Cardiac muscle cell (in vitro differentiated cells and primary cell): ENCODE measurements around the gene FGFR2. TPM values are rescaled to one million over a fixed set of nuclear protein-coding genes. Genes with fewer than 3 reads are reported as not detected.

ENCODE experiments used
- DNase-seq, 2 donors: peaks; one replicate each; pipeline versions ENCODE4 v3.0.0 to v3.0.0-alpha.2; 2010 to 2017; ENCODE audit warnings: low read depth in 1 of 2, low spot score in 1 of 2
- H3K27ac ChIP-seq: fragments of 200-600 bp; sonication (generic); 2 replicates; pipeline ENCODE4 v1.5.1; 2016
- H3K27me3 ChIP-seq: fragments of 200-600 bp; sonication (generic); 2 replicates; pipeline ENCODE4 v1.6.0; 2016; ENCODE audit warnings: control low read depth
- H3K36me3 ChIP-seq: fragments of 200-600 bp; sonication (generic); 2 replicates; pipeline ENCODE4 v1.5.1; 2016; ENCODE audit warnings: control low read depth
- H3K4me1 ChIP-seq: fragments of 200-600 bp; sonication (generic); 2 replicates; pipeline ENCODE4 v1.8.1; 2017; ENCODE audit warnings: low read depth, mild to moderate bottlenecking, mixed run types
- H3K4me3 ChIP-seq: fragments of 200-600 bp; sonication (generic); 2 replicates; pipeline ENCODE4 v1.5.1; 2016; ENCODE audit warnings: mild to moderate bottlenecking
- H3K9me3 ChIP-seq: fragments of 200-600 bp; sonication (generic); 2 replicates; pipeline ENCODE4 v1.5.1; 2017; ENCODE audit warnings: low read depth, mild to moderate bottlenecking, control low read depth
- CTCF ChIP-seq: IDR thresholded peaks from 2 replicates; pipeline ENCODE4 v1.5.1; 2012; ENCODE audit warnings: low read depth, mild to moderate bottlenecking, low read length
- polyA plus RNA-seq: library from polyadenylated mRNA; unstranded; fragments of >200 nt; fragmentation: Nextera tagmentation; extraction: Ambion mirVana; gene quantifications from 2 replicates; pipeline ENCODE4 v1.2.1, GENCODE V29; 2016
- total RNA-seq: library from RNA; depleted of rRNA; stranded (reverse); fragments of >200 nt; gene quantifications from 2 replicates; pipeline ENCODE4 v1.2.3, GENCODE V29; 2016

Gene FGFR2
- total and polyA plus RNA-seq, 2 experiments from 2014 or later: 47.5 to 50.6 TPM

- peak overlapping the region; percentile 79 for H3K27ac ChIP-seq
- H3K4me3 ChIP-seq: peak overlapping the region; percentile 50
- H3K4me1 ChIP-seq: peaks cover 42% of the 10 kb centered on the region
- H3K27me3 ChIP-seq: no peaks in the 10 kb centered on the region
- H3K9me3 ChIP-seq: no peaks in the 10 kb centered on the region
- H3K36me3 ChIP-seq: no peaks in the 10 kb centered on the region
- peak in 1 of 2 donors; percentile 55 for DNase-seq
- no peak for TF ChIP-seq CTCF
These were observed 2.2 kb downstream of the FGFR2 start for GRCh38 chr10:121595806-121596688.

GRCh38 chr10:121595351-121595805 lies 2.9 kb downstream of the FGFR2 start:
- no peaks in the 10 kb centered on the region for H3K36me3 ChIP-seq
- H3K27ac ChIP-seq: peak overlapping the region; percentile 79
- H3K9me3 ChIP-seq: no peaks in the 10 kb centered on the region
- no peak for TF ChIP-seq CTCF
- peak in 1 of 2 donors; percentile 22 for DNase-seq
- no peaks in the 10 kb centered on the region for H3K27me3 ChIP-seq
- H3K4me1 ChIP-seq: peaks cover 46% of the 10 kb centered on the region
- peak overlapping the region; percentile 50 for H3K4me3 ChIP-seq

- DNase-seq: peak in 1 of 2 donors; percentile 47
- no peaks in the 10 kb centered on the region for H3K9me3 ChIP-seq
- H3K27ac ChIP-seq: peak overlapping the region; percentile 79
- no peak for TF ChIP-seq CTCF
- peaks cover 44% of the 10 kb centered on the region for H3K4me1 ChIP-seq
- H3K36me3 ChIP-seq: no peaks in the 10 kb centered on the region
- no peaks in the 10 kb centered on the region for H3K27me3 ChIP-seq
- H3K4me3 ChIP-seq: peak overlapping the region; percentile 50
These were observed 3.5 kb downstream of the FGFR2 start for GRCh38 chr10:121594623-121595350.

- peak in 1 of 2 donors; percentile 61 for DNase-seq
- H3K36me3 ChIP-seq: no peaks in the 10 kb centered on the region
- H3K27me3 ChIP-seq: no peaks in the 10 kb centered on the region
- H3K4me1 ChIP-seq: peaks cover 44% of the 10 kb centered on the region
- no peaks in the 10 kb centered on the region for H3K9me3 ChIP-seq
- TF ChIP-seq CTCF: no peak
- peak overlapping the region; percentile 79 for H3K27ac ChIP-seq
- H3K4me3 ChIP-seq: no peak overlapping the region
These were observed 4.2 kb downstream of the FGFR2 start for GRCh38 chr10:121594076-121594475.

- Histone ChIP-seq H3K36me3 (no peaks in the 10 kb centered on the region), H3K4me1 (peaks cover 44% of the 10 kb centered on the region), H3K27ac (peak overlapping the region; percentile 79), H3K27me3 (no peaks in the 10 kb centered on the region), H3K4me3 (no peak overlapping the region), H3K9me3 (no peaks in the 10 kb centered on the region)
- no peak for DNase-seq
- no peak for TF ChIP-seq CTCF
These were observed 4.8 kb downstream of the FGFR2 start for GRCh38 chr10:121593281-121594075.
